Measurements from ENCODE around the gene CBFA2T3.

Gene CBFA2T3

GRCh38 chr16:88910284-88911135, 66.5 kb downstream of the CBFA2T3 start:
- TF ChIP-seq CTCF (IDR thresholded peaks at IDR 0.05; ENCODE audit: extremely low read depth, missing control alignments), result no peak
- no peak for DNase-seq (ENCODE audit: low spot score)

- TF ChIP-seq CTCF (IDR thresholded peaks at IDR 0.05; ENCODE audit: extremely low read depth, missing control alignments), result no peak
- DNase-seq (ENCODE audit: low spot score), result no peak
These were observed 67.4 kb downstream of the CBFA2T3 start for GRCh38 chr16:88909431-88910210.

GRCh38 chr16:88908307-88908706, 68.7 kb downstream of the CBFA2T3 start:
- no peak for TF ChIP-seq CTCF (IDR thresholded peaks at IDR 0.05; ENCODE audit: extremely low read depth, missing control alignments)
- no peak for DNase-seq (ENCODE audit: low spot score)

- no peak for DNase-seq (ENCODE audit: low spot score)
- no peak for TF ChIP-seq CTCF (IDR thresholded peaks at IDR 0.05; ENCODE audit: extremely low read depth, missing control alignments)
These were observed 69.2 kb downstream of the CBFA2T3 start for GRCh38 chr16:88907768-88908167.

- TF ChIP-seq CTCF (IDR thresholded peaks at IDR 0.05; ENCODE audit: extremely low read depth, missing control alignments), result no peak
- DNase-seq (ENCODE audit: low spot score), result no peak
These were observed 70.4 kb downstream of the CBFA2T3 start for GRCh38 chr16:88906535-88907105.

- no peak for TF ChIP-seq CTCF (IDR thresholded peaks at IDR 0.05; ENCODE audit: extremely low read depth, missing control alignments)
- no peak for DNase-seq (ENCODE audit: low spot score)
These were observed 71.0 kb downstream of the CBFA2T3 start for GRCh38 chr16:88906020-88906419.

GRCh38 chr16:88905563-88905962, 71.4 kb downstream of the CBFA2T3 start:
- no peak for TF ChIP-seq CTCF (IDR thresholded peaks at IDR 0.05; ENCODE audit: extremely low read depth, missing control alignments)
- DNase-seq (ENCODE audit: low spot score), result peak; percentile 87

All from GM20000 (cell line).